GM12878 (cell line): ENCODE results near the gene SORBS2. TPM values are rescaled to one million over a fixed set of nuclear protein-coding genes. Genes with fewer than 3 reads are reported as not detected.

Experiments used
- ATAC-seq: fragments of 200-7000 bp; cut with Tn5 transposase; 3 replicates; pipeline ENCODE4 v1.9.1; 2020; ENCODE audit warnings: mild to moderate bottlenecking, moderate library complexity
- BruUV-seq: library from RNA; stranded (reverse); fragments of 400-500 nt; replicated peaks from 2 replicates; lab custom pipeline; 2021; lab: Mats Ljungman, UMichigan
- CTCF ChIA-PET: fragments of 300-600 bp; sonication (Branson Sonifier 250); formaldehyde crosslinking; extraction: SDS; loops from one replicate; lab custom pipeline; 2021; ENCODE audit warnings: inconsistent platforms; lab: Yijun Ruan, JAX
- POLR2A ChIA-PET: fragments of 350-600 bp; formaldehyde crosslinking; extraction: SDS; loops from one replicate; lab custom pipeline; 2021; ENCODE audit warnings: inconsistent platforms; lab: Charles Lee
- RAD21 ChIA-PET: fragments of 300-600 bp; sonication (Branson Sonifier 250); formaldehyde crosslinking; loops from one replicate; lab custom pipeline; 2023; ENCODE audit warnings: antibody characterized with exemption; ENCODE audit not compliant: unreplicated experiment; lab: Charles Lee
- SMC1A ChIA-PET: fragments of 300-600 bp; sonication (Branson Sonifier 250); formaldehyde crosslinking; loops from one replicate; lab custom pipeline; 2023; ENCODE audit not compliant: unreplicated experiment, uncharacterized antibody; lab: Charles Lee
- DNase-seq: peaks from one replicate; pipeline ENCODE4 v3.0.0-alpha.2; 2011; ENCODE audit warnings: low read depth, low spot score
- FAIRE-seq: peaks from 3 replicates; lab custom pipeline; 2011; peaks lifted over from hg19 to GRCh38; lab: Jason Lieb, UNC
- H2AFZ ChIP-seq: 2 replicates; pipeline ENCODE4 v1.6.0; 2011; ENCODE audit warnings: low read depth, low read length, control low read depth; ENCODE audit not compliant: control insufficient read depth
- H3K27ac ChIP-seq: 2 replicates; pipeline ENCODE4 v1.5.1; 2011; ENCODE audit warnings: control low read depth; ENCODE audit not compliant: control insufficient read depth, insufficient read depth
- H3K27me3 ChIP-seq, 2 experiments: replicated peaks in 1 of 2; 2 replicates each; pipeline versions ENCODE4 v1.6.0 to v1.6.1; 2011; ENCODE audit warnings: low read length in 1 of 2; ENCODE audit not compliant: control insufficient read depth in 2 of 2, insufficient read depth in 2 of 2
- H3K36me3 ChIP-seq, 2 experiments: 2 replicates each; pipeline ENCODE4 v1.5.1; 2011; ENCODE audit warnings: low read length in 1 of 2; ENCODE audit not compliant: control insufficient read depth in 2 of 2, insufficient read depth in 2 of 2
- H3K4me1 ChIP-seq: 2 replicates; pipeline ENCODE4 v1.6.1; 2011; ENCODE audit warnings: mild to moderate bottlenecking, low read length, moderate library complexity, mixed read lengths; ENCODE audit not compliant: control insufficient read depth, insufficient read depth
- H3K4me2 ChIP-seq: 2 replicates; pipeline ENCODE4 v1.6.0; 2011; ENCODE audit warnings: control low read depth; ENCODE audit not compliant: control insufficient read depth, insufficient read depth
- H3K4me3 ChIP-seq: fragments of 200-600 bp; sonication (generic); 2 replicates; pipeline ENCODE4 v1.5.1; 2016
- H3K79me2 ChIP-seq: 2 replicates; pipeline ENCODE4 v1.6.0; 2011; ENCODE audit warnings: low read length; ENCODE audit not compliant: control insufficient read depth, insufficient read depth
- H3K9ac ChIP-seq: 2 replicates; pipeline ENCODE4 v1.8.0; 2011; ENCODE audit warnings: low read length, control low read depth, mixed read lengths; ENCODE audit not compliant: control insufficient read depth, insufficient read depth
- H3K9me3 ChIP-seq: replicated peaks from 3 replicates; pipeline ENCODE4 v1.5.1; 2011; ENCODE audit warnings: mild to moderate bottlenecking, low read length; ENCODE audit not compliant: control insufficient read depth, insufficient read depth
- H4K20me1 ChIP-seq: 2 replicates; pipeline ENCODE4 v1.6.0; 2011; ENCODE audit not compliant: control insufficient read depth, insufficient read depth
- MLLT1 ChIP-seq: fragments of 450-650 bp; IDR thresholded peaks from 2 replicates; pipeline ENCODE4 v1.6.1; 2016; ENCODE audit warnings: mild to moderate bottlenecking
- PRDM15 ChIP-seq: fragments of 450-650 bp; formaldehyde crosslinking; IDR thresholded peaks from 2 replicates; pipeline ENCODE4 v1.4.0; 2020; ENCODE audit warnings: mild to moderate bottlenecking, moderate library complexity
- WGBS: methylation state at CpG from one replicate; pipeline ENCODE4 v1.1.6; 2016; ENCODE audit warnings: low lambda C conversion rate; ENCODE audit not compliant: insufficient replicate concordance, insufficient coverage; ENCODE audit errors: missing lambda C conversion rate; 5-methylcytosine and 5-hydroxymethylcytosine counted together
- in situ Hi-C: fragments of 300-500 bp; cut with MboI; formaldehyde crosslinking; loops from 9 replicates; pipeline ENCODE4 v1.14.3; 2018; ENCODE audit warnings: mixed read lengths
- intact Hi-C: fragments of 100-400 bp; cut with micrococcal nuclease; formaldehyde crosslinking; loops from one replicate; pipeline ENCODE4 v1.14.2; 2022; ENCODE audit not compliant: unreplicated experiment
- polyA plus RNA-seq, 11 experiments: library from polyadenylated mRNA; depleted of rRNA in 4 of 11; unstranded in 6 of 11; stranded (reverse) in 5 of 11; fragments of >200 nt; fragmentation: Nextera tagmentation in 4 of 11; fragmentation: Illumina TruSeq in 1 of 11; extraction: Ambion mirVana in 4 of 11; extraction: Trizol in 1 of 11; gene quantifications; 1 replicate in 1 of 11; 2 replicates in 10 of 11; pipeline versions ENCODE4 v1.2.1 to v1.2.3, GENCODE V29; 2011 to 2016; ENCODE audit warnings: inconsistent platforms in 2 of 11, missing spikeins in 2 of 11, low read depth in 1 of 11
- total RNA-seq, 4 experiments: library from RNA; depleted of rRNA in 3 of 4; stranded (reverse); fragments of >200 nt in 3 of 4; fragmentation: Illumina TruSeq in 1 of 4; extraction: Trizol in 1 of 4; gene quantifications; 2 replicates each; pipeline versions ENCODE4 v1.2.1 to v1.2.3, GENCODE V29; 2013 to 2021

Gene SORBS2
- total and polyA plus RNA-seq, 10 of the 15 experiments (the other 5 are each of a cell fraction or from before 2014, with no cell fraction given): 0.06 to 3.0 (median 0.79) TPM

DNA sequence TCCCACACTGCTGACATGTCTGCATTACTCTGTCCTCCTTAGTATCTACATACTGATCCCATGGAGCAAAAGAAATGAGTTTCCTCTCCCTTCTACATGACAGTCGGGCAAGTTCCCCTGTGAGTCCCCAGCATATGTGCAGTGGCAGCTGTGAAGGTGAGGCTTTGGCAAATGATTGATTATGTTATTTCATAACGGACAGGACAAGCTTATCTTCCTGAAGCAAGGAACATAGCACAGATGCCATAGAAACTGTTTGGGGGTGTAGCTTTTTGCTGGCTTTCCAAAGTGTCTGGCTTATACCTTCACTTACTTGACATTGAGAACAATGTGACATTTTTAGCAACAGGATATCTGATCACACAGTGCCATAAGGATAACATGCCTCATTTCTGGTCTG lies 139.8 kb downstream of the SORBS2 start:
- intact Hi-C loops (no loop called here), in situ Hi-C loops (no loop called here)
- TF ChIP-seq MLLT1: no peak
- TF ChIP-seq PRDM15: no peak
- H3K4me3 ChIP-seq: no peak overlapping the region
- BruUV-seq: no TSS peak
- ATAC-seq (no peak), FAIRE-seq (no peak), DNase-seq (no peak)
- no peaks in the 10 kb centered on the region for H3K36me3 ChIP-seq
- no peak overlapping the region for H3K9ac ChIP-seq
- ChIA-PET SMC1A (no interaction called here), POLR2A (no interaction called here), CTCF (no interaction called here), RAD21 (no interaction called here)
- no peak overlapping the region for H2AFZ ChIP-seq
- H3K27ac ChIP-seq: no peak overlapping the region
- H3K4me2 ChIP-seq: no peak overlapping the region
- H3K79me2 ChIP-seq: no peaks in the 10 kb centered on the region
- 38% methylated on average over 2 of the region's 2 CpGs for WGBS
- no peaks in the 10 kb centered on the region for H4K20me1 ChIP-seq
- no peaks in the 10 kb centered on the region for H3K27me3 ChIP-seq
- H3K9me3 ChIP-seq: no peaks in the 10 kb centered on the region
- H3K4me1 ChIP-seq: no peaks in the 10 kb centered on the region
